ENCODE results near the gene ANKRD34C.

Gene ANKRD34C

GRCh38 chr15:79308874-79309273 lies 26.4 kb downstream of the ANKRD34C start:
- Histone ChIP-seq H3K4me1 (ENCODE audit: control insufficient read depth, low read length) (peaks cover 27% of the 10 kb centered on the region), H3K79me2 (ENCODE audit: control insufficient read depth, low read length) (peaks cover 28% of the 10 kb centered on the region), H3K4me2 (ENCODE audit: low read length) (no peak overlapping the region), H3K9me3 (ENCODE audit: control insufficient read depth, insufficient read depth, low read length) (no peaks in the 10 kb centered on the region), H3F3A (ENCODE audit: control insufficient read depth, insufficient read depth) (no peaks in the 10 kb centered on the region), H3K27me3 (ENCODE audit: control insufficient read depth, low read length) (peaks cover 38% of the 10 kb centered on the region), H3K36me3 (ENCODE audit: control insufficient read depth, low read length) (peaks cover 19% of the 10 kb centered on the region), H4K20me1 (ENCODE audit: control insufficient read depth, insufficient read depth, low read depth, low read length) (no peaks in the 10 kb centered on the region), H3K27ac (ENCODE audit: low read depth, low read length) (no peak overlapping the region), H3K4me3 (ENCODE audit: low read length) (no peak overlapping the region), H3K9me2 (replicated peaks; ENCODE audit: control insufficient read depth, low read length) (no peaks in the 10 kb centered on the region)
- TF ChIP-seq CTCF (IDR thresholded peaks at IDR 0.05; ENCODE audit: low read depth, low read length, poor library complexity, severe bottlenecking) = no peak
- no peak for TF ChIP-seq EZH2phosphoT487 (IDR thresholded peaks at IDR 0.05; ENCODE audit: borderline replicate concordance, low read length)

GRCh38 chr15:79310612-79310984 lies 28.1 kb downstream of the ANKRD34C start:
- Histone ChIP-seq H3F3A (ENCODE audit: control insufficient read depth, insufficient read depth) (no peaks in the 10 kb centered on the region), H3K79me2 (ENCODE audit: control insufficient read depth, low read length) (peaks cover 28% of the 10 kb centered on the region), H3K27ac (ENCODE audit: low read depth, low read length) (no peak overlapping the region), H3K4me3 (ENCODE audit: low read length) (peak overlapping the region; percentile 99), H3K27me3 (ENCODE audit: control insufficient read depth, low read length) (peaks cover 31% of the 10 kb centered on the region), H4K20me1 (ENCODE audit: control insufficient read depth, insufficient read depth, low read depth, low read length) (no peaks in the 10 kb centered on the region), H3K36me3 (ENCODE audit: control insufficient read depth, low read length) (peaks cover 35% of the 10 kb centered on the region), H3K4me2 (ENCODE audit: low read length) (peak overlapping the region; percentile 77), H3K9me3 (ENCODE audit: control insufficient read depth, insufficient read depth, low read length) (no peaks in the 10 kb centered on the region), H3K9me2 (replicated peaks; ENCODE audit: control insufficient read depth, low read length) (no peaks in the 10 kb centered on the region), H3K4me1 (ENCODE audit: control insufficient read depth, low read length) (peaks cover 27% of the 10 kb centered on the region)
- TF ChIP-seq CTCF (IDR thresholded peaks at IDR 0.05; ENCODE audit: low read depth, low read length, poor library complexity, severe bottlenecking) (no peak), EZH2phosphoT487 (IDR thresholded peaks at IDR 0.05; ENCODE audit: borderline replicate concordance, low read length) (no peak)

- H3K27ac ChIP-seq (ENCODE audit: low read depth, low read length) = peak within 1 kb of the TSS; percentile 37; the same call in 1 of the 2 replicates
- H3K9me2 ChIP-seq (replicated peaks; ENCODE audit: control insufficient read depth, low read length) = no peaks in the 10 kb centered on the region
- H3K27me3 ChIP-seq (ENCODE audit: control insufficient read depth, low read length) = peaks cover 29% of the 10 kb centered on the region
- no peaks in the 10 kb centered on the region for H3F3A ChIP-seq (ENCODE audit: control insufficient read depth, insufficient read depth)
- no peaks in the 10 kb centered on the region for H4K20me1 ChIP-seq (ENCODE audit: control insufficient read depth, insufficient read depth, low read depth, low read length)
- peak within 1 kb of the TSS; percentile 93 for H3K4me2 ChIP-seq (ENCODE audit: low read length)
- peak within 1 kb of the TSS; percentile 99 for H3K4me3 ChIP-seq (ENCODE audit: low read length)
- peaks cover 27% of the 10 kb centered on the region for H3K4me1 ChIP-seq (ENCODE audit: control insufficient read depth, low read length)
- no peaks in the 10 kb centered on the region for H3K9me3 ChIP-seq (ENCODE audit: control insufficient read depth, insufficient read depth, low read length)
- peaks cover 42% of the 10 kb centered on the region for H3K36me3 ChIP-seq (ENCODE audit: control insufficient read depth, low read length)
- H3K79me2 ChIP-seq (ENCODE audit: control insufficient read depth, low read length) = peaks cover 28% of the 10 kb centered on the region
- TF ChIP-seq EZH2phosphoT487 (IDR thresholded peaks at IDR 0.05; ENCODE audit: borderline replicate concordance, low read length) (no peak), CTCF (IDR thresholded peaks at IDR 0.05; ENCODE audit: low read depth, low read length, poor library complexity, severe bottlenecking) (no peak)
These were observed 28.7 kb downstream of the ANKRD34C start, which contains the start of gene TMED3 for GRCh38 chr15:79310985-79311900. TSS of gene TMED3 (plus strand) at chr15:79311112. CDS start at chr15:79311250, 138 bp downstream.

Measured in DOHH2 (cell line).